DOHH2 (cell line): ENCODE measurements around the gene SLC12A7.

Source experiments
- H3F3A ChIP-seq: fragments of 200-600 bp; sonication (generic), shearing (Covaris generic); 2 replicates; pipeline ENCODE4 v1.6.0; 2016; ENCODE audit warnings: antibody characterized with exemption, mild to moderate bottlenecking; ENCODE audit not compliant: control insufficient read depth, insufficient read depth
- H3K27ac ChIP-seq: fragments of 200-600 bp; sonication (generic); 2 replicates; pipeline ENCODE4 v1.5.1; 2014; ENCODE audit warnings: low read depth, mild to moderate bottlenecking, low read length, moderate library complexity
- H3K27me3 ChIP-seq: fragments of 200-600 bp; sonication (generic); 2 replicates; pipeline ENCODE4 v1.6.1; 2014; ENCODE audit warnings: mild to moderate bottlenecking, low read length, mixed read lengths; ENCODE audit not compliant: control insufficient read depth
- H3K36me3 ChIP-seq: fragments of 200-600 bp; sonication (generic); 2 replicates; pipeline ENCODE4 v1.6.1; 2014; ENCODE audit warnings: mild to moderate bottlenecking, low read length, moderate library complexity, mixed read lengths; ENCODE audit not compliant: control insufficient read depth
- H3K4me1 ChIP-seq: fragments of 200-600 bp; sonication (generic); 2 replicates; pipeline ENCODE4 v1.6.1; 2014; ENCODE audit warnings: mild to moderate bottlenecking, low read length, mixed read lengths; ENCODE audit not compliant: control insufficient read depth
- H3K4me2 ChIP-seq: fragments of 200-600 bp; sonication (generic); 2 replicates; pipeline ENCODE4 v1.6.0; 2014; ENCODE audit warnings: mild to moderate bottlenecking, low read length, moderate library complexity
- H3K4me3 ChIP-seq: fragments of 200-600 bp; sonication (generic); 2 replicates; pipeline ENCODE4 v1.5.1; 2014; ENCODE audit warnings: mild to moderate bottlenecking, low read length, mixed read lengths
- H3K79me2 ChIP-seq: fragments of 200-600 bp; sonication (generic); 2 replicates; pipeline ENCODE4 v1.6.1; 2014; ENCODE audit warnings: mild to moderate bottlenecking, low read length, mixed read lengths; ENCODE audit not compliant: control insufficient read depth
- H3K9me2 ChIP-seq: fragments of 200-600 bp; sonication (generic); replicated peaks from 2 replicates; pipeline ENCODE4 v1.6.1; 2014; ENCODE audit warnings: mild to moderate bottlenecking, low read length, mixed read lengths; ENCODE audit not compliant: control insufficient read depth
- H3K9me3 ChIP-seq: fragments of 200-600 bp; sonication (generic); 2 replicates; pipeline ENCODE4 v1.6.1; 2014; ENCODE audit warnings: antibody characterized with exemption, low read length, mixed read lengths; ENCODE audit not compliant: control insufficient read depth, insufficient read depth
- H4K20me1 ChIP-seq: fragments of 200-600 bp; sonication (generic); 2 replicates; pipeline ENCODE4 v1.6.0; 2014; ENCODE audit warnings: low read depth, mild to moderate bottlenecking, antibody characterized with exemption, low read length, moderate library complexity; ENCODE audit not compliant: control insufficient read depth, insufficient read depth
- EZH2phosphoT487 ChIP-seq: fragments of 200-600 bp; sonication (generic); IDR thresholded peaks from 2 replicates; pipeline ENCODE4 v1.6.1; 2017; ENCODE audit warnings: borderline replicate concordance, mild to moderate bottlenecking, antibody characterized with exemption, low read length, moderate library complexity, mixed read lengths
- TF ChIP-seq, protein P1 (sequence below): fragments of 200-600 bp; sonication (generic); IDR thresholded peaks from one replicate; pipeline ENCODE4 v1.5.1; 2014; ENCODE audit warnings: antibody characterized with exemption, mild to moderate bottlenecking, low read depth, low read length; ENCODE audit not compliant: poor library complexity, severe bottlenecking

Gene SLC12A7

DNA sequence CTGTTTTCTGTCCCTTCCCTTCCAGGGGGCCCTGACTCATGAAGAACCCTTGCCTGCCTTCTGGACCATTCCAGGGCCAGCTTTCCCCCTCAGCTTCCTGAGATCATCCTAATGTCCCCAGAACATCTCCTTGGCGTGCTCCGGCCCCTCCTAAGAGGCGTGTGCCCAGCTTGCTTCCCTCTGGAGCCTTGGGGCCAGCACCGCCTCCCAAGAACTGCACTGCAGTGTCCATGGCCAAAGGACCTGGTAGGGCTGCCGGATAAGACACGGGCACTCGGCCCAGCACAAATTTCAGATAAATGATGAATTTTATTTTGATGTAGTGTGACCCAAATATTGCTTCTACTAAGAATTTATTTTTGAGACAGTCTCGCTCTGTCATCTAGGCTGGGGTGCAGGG, 20.7 kb upstream of the SLC12A7 start:
- Histone ChIP-seq H3K27ac (no peak overlapping the region), H3K79me2 (no peaks in the 10 kb centered on the region), H3K27me3 (0 out of 2 replicates have a peak, but pooled peaks cover 3% of the 10 kb centered on the region), H4K20me1 (no peaks in the 10 kb centered on the region), H3K4me2 (no peak overlapping the region), H3K9me2 (no peaks in the 10 kb centered on the region), H3F3A (peaks cover 3% of the 10 kb centered on the region; the same call in 1 of the 2 replicates), H3K4me3 (no peak overlapping the region), H3K4me1 (peaks cover 61% of the 10 kb centered on the region), H3K9me3 (no peaks in the 10 kb centered on the region), H3K36me3 (no peaks in the 10 kb centered on the region)
- TF ChIP-seq, protein P1, sequence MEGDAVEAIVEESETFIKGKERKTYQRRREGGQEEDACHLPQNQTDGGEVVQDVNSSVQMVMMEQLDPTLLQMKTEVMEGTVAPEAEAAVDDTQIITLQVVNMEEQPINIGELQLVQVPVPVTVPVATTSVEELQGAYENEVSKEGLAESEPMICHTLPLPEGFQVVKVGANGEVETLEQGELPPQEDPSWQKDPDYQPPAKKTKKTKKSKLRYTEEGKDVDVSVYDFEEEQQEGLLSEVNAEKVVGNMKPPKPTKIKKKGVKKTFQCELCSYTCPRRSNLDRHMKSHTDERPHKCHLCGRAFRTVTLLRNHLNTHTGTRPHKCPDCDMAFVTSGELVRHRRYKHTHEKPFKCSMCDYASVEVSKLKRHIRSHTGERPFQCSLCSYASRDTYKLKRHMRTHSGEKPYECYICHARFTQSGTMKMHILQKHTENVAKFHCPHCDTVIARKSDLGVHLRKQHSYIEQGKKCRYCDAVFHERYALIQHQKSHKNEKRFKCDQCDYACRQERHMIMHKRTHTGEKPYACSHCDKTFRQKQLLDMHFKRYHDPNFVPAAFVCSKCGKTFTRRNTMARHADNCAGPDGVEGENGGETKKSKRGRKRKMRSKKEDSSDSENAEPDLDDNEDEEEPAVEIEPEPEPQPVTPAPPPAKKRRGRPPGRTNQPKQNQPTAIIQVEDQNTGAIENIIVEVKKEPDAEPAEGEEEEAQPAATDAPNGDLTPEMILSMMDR: no peak
- no peak for TF ChIP-seq EZH2phosphoT487

DNA sequence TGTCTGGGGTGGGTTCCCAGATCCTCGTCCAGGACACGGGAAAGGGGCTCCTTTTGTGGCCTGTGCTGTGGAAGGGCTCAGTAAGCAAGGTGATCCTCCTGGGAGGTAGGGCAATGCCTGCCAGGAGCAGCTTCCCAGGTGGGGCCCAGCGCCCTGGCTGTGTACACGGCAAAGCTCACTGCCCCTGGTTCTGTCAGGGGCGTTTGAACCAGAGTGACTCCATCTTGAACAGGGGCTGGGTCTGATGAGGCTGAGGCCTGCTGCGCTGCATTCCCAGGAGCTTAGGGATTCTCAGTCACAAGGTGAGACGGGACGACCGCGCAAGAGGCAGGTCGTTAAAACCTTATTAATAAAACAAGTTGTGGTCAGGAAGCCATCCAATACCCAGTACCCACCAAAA, 19.9 kb upstream of the SLC12A7 start:
- no peaks in the 10 kb centered on the region for H4K20me1 ChIP-seq
- no peak overlapping the region for H3K27ac ChIP-seq
- no peak overlapping the region for H3K4me3 ChIP-seq
- H3K9me2 ChIP-seq: no peaks in the 10 kb centered on the region
- no peaks in the 10 kb centered on the region for H3K36me3 ChIP-seq
- peak overlapping the region; percentile 57 for H3K4me2 ChIP-seq
- peaks cover 3% of the 10 kb centered on the region; the same call in 1 of the 2 replicates for H3F3A ChIP-seq
- TF ChIP-seq, protein P1: no peak
- no peak for TF ChIP-seq EZH2phosphoT487
- H3K79me2 ChIP-seq: no peaks in the 10 kb centered on the region
- H3K9me3 ChIP-seq: no peaks in the 10 kb centered on the region
- 0 out of 2 replicates have a peak, but pooled peaks cover 4% of the 10 kb centered on the region for H3K27me3 ChIP-seq
- peaks cover 61% of the 10 kb centered on the region for H3K4me1 ChIP-seq

DNA sequence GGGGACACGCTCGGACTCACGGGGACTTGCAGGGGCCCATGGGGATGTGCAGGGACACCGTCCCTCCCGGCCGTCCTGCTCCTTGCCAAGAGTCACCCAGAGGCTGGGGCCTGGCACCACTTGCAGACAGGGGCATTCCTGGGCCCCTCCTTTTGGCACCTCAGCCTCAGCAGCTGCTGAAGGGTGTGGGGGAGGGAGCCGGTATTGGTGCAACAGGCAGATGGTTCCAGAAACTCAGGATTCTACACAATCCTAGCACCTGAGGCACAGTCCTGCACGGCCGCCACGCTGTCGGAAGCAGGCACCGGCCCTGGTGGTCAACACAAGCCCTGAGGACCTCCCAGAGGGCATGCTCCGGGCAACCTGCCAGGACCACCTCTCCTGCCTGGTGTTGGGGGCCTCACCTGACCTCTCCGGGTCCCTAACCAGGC, 19.3 kb upstream of the SLC12A7 start:
- Histone ChIP-seq H4K20me1 (no peaks in the 10 kb centered on the region), H3K9me2 (no peaks in the 10 kb centered on the region), H3K36me3 (no peaks in the 10 kb centered on the region), H3K4me2 (peak overlapping the region; percentile 57), H3K27me3 (0 out of 2 replicates have a peak, but pooled peaks cover 4% of the 10 kb centered on the region), H3K27ac (no peak overlapping the region), H3K4me3 (peak overlapping the region; percentile 41), H3K4me1 (peaks cover 61% of the 10 kb centered on the region), H3F3A (peaks cover 7% of the 10 kb centered on the region; the same call in 1 of the 2 replicates), H3K9me3 (no peaks in the 10 kb centered on the region), H3K79me2 (no peaks in the 10 kb centered on the region)
- TF ChIP-seq EZH2phosphoT487: no peak
- TF ChIP-seq, protein P1: no peak
